NCI-H146 treated with DMSO at 0.1 percent for 48 hours (cell line): Measurements from ENCODE around the gene NTRK2.

Experiments used
- DNase-seq: peaks from one replicate; lab custom pipeline; 2025; ENCODE audit not compliant: unreplicated experiment; lab: John Stamatoyannopoulos, UW

NTRK2 gene

GRCh38 chr9:84681516-84682285, 12.2 kb downstream of the NTRK2 start:
- DNase-seq: no peak

GRCh38 chr9:84686068-84686467, 16.5 kb downstream of the NTRK2 start:
- no peak for DNase-seq

GRCh38 chr9:84688956-84689355, 19.4 kb downstream of the NTRK2 start:
- DNase-seq: no peak

GRCh38 chr9:84691634-84692033, 22.1 kb downstream of the NTRK2 start:
- no peak for DNase-seq

- DNase-seq: no peak
These were observed 24.7 kb downstream of the NTRK2 start for GRCh38 chr9:84694248-84694647.

GRCh38 chr9:84697042-84697441, 27.5 kb downstream of the NTRK2 start:
- no peak for DNase-seq

GRCh38 chr9:84697509-84698114, 28.1 kb downstream of the NTRK2 start:
- DNase-seq: peak; percentile 15

- DNase-seq: no peak
These were observed 28.8 kb downstream of the NTRK2 start for GRCh38 chr9:84698323-84698722.

- DNase-seq: no peak
These were observed 30.5 kb downstream of the NTRK2 start for GRCh38 chr9:84699984-84700383.

- DNase-seq: no peak
These were observed 32.3 kb downstream of the NTRK2 start for GRCh38 chr9:84701801-84702200.

GRCh38 chr9:84702471-84702870, 32.9 kb downstream of the NTRK2 start:
- DNase-seq: no peak

GRCh38 chr9:84703793-84704192, 34.3 kb downstream of the NTRK2 start:
- DNase-seq: no peak

- no peak for DNase-seq
These were observed 35.6 kb downstream of the NTRK2 start for GRCh38 chr9:84705128-84705527.

GRCh38 chr9:84708400-84708799, 38.9 kb downstream of the NTRK2 start:
- no peak for DNase-seq

- no peak for DNase-seq
These were observed 39.5 kb downstream of the NTRK2 start for GRCh38 chr9:84709056-84709455.

GRCh38 chr9:84710701-84711397, 41.3 kb downstream of the NTRK2 start:
- no peak for DNase-seq

- DNase-seq: no peak
These were observed 41.9 kb downstream of the NTRK2 start for GRCh38 chr9:84711398-84711777.

GRCh38 chr9:84711936-84712335, 42.4 kb downstream of the NTRK2 start:
- DNase-seq: no peak

- no peak for DNase-seq
These were observed 46.7 kb downstream of the NTRK2 start for GRCh38 chr9:84716217-84716616.

GRCh38 chr9:84718476-84718875, 48.9 kb downstream of the NTRK2 start:
- no peak for DNase-seq

GRCh38 chr9:84722388-84722989, 53.0 kb downstream of the NTRK2 start:
- no peak for DNase-seq

- no peak for DNase-seq
These were observed 53.9 kb downstream of the NTRK2 start for GRCh38 chr9:84723426-84723825.
